Stimulated activated CD8-positive, alpha-beta memory T cell treated with anti-CD3 and anti-CD28 coated beads, Interleukin-7, amount 100 ng/mL, for 24 hours (primary cell): Measurements from ENCODE around the gene CD79A.

Experiments used
- DNase-seq: peaks from one replicate; pipeline ENCODE4 v3.0.0-alpha.2; 2020; ENCODE audit warnings: low read depth

The CD79A gene

GRCh38 chr19:41918653-41919244 lies 41.7 kb downstream of the CD79A start:
- no peak for DNase-seq

GRCh38 chr19:41919948-41920712 lies 43.1 kb downstream of the CD79A start:
- DNase-seq, result no peak

GRCh38 chr19:41920882-41921576 lies 44.0 kb downstream of the CD79A start:
- no peak for DNase-seq

GRCh38 chr19:41921577-41922576 lies 44.8 kb downstream of the CD79A start:
- DNase-seq, result no peak

- no peak for DNase-seq
Measured at GRCh38 chr19:41922585-41922984, 45.5 kb downstream of the CD79A start.

GRCh38 chr19:41923045-41923788 lies 46.1 kb downstream of the CD79A start:
- no peak for DNase-seq

GRCh38 chr19:41924151-41925145 lies 47.4 kb downstream of the CD79A start:
- no peak for DNase-seq

- DNase-seq, result no peak
Measured at GRCh38 chr19:41925208-41926003, 48.3 kb downstream of the CD79A start.

GRCh38 chr19:41926028-41926762 lies 49.1 kb downstream of the CD79A start:
- DNase-seq, result no peak

- DNase-seq, result no peak
Measured at GRCh38 chr19:41926763-41927496, 49.9 kb downstream of the CD79A start.

- DNase-seq, result no peak
Measured at GRCh38 chr19:41927497-41928192, 50.6 kb downstream of the CD79A start.

- DNase-seq, result no peak
Measured at GRCh38 chr19:41928221-41928683, 51.2 kb downstream of the CD79A start, which contains the start of gene ERFL. ERFL (minus strand) TSS chr19:41928449; CDS start chr19:41912919, 15,530 bp downstream.

GRCh38 chr19:41928754-41929535 lies 51.9 kb downstream of the CD79A start:
- no peak for DNase-seq

GRCh38 chr19:41929536-41930071 lies 52.5 kb downstream of the CD79A start:
- DNase-seq, result no peak

GRCh38 chr19:41930322-41930722 lies 53.2 kb downstream of the CD79A start:
- DNase-seq, result no peak
